Osteocyte (in vitro differentiated cells): ENCODE results near the gene FUBP1. TPM values are rescaled to one million over a fixed set of nuclear protein-coding genes. Genes with fewer than 3 reads are reported as not detected.

Experiments used
- DNase-seq: peaks from one replicate; pipeline ENCODE4 v3.0.0; 2021; ENCODE audit warnings: mixed read lengths; ENCODE audit not compliant: unreplicated experiment; ENCODE audit errors: extremely low spot score
- H3K27ac Mint-ChIP-seq: one replicate; pipeline ENCODE4 v1.8.0; 2021; ENCODE audit warnings: mild to moderate bottlenecking, mixed read lengths; ENCODE audit not compliant: unreplicated experiment
- H3K27me3 Mint-ChIP-seq: one replicate; pipeline ENCODE4 v1.8.0; 2021; ENCODE audit warnings: mixed read lengths; ENCODE audit not compliant: unreplicated experiment
- H3K36me3 Mint-ChIP-seq: one replicate; pipeline ENCODE4 v1.8.0; 2021; ENCODE audit warnings: mixed read lengths; ENCODE audit not compliant: unreplicated experiment
- H3K4me1 Mint-ChIP-seq: one replicate; pipeline ENCODE4 v1.8.0; 2021; ENCODE audit warnings: mixed read lengths; ENCODE audit not compliant: unreplicated experiment
- H3K4me3 Mint-ChIP-seq: one replicate; pipeline ENCODE4 v1.8.0; 2021; ENCODE audit warnings: mild to moderate bottlenecking, moderate library complexity, mixed read lengths; ENCODE audit not compliant: unreplicated experiment
- H3K9me3 Mint-ChIP-seq: one replicate; pipeline ENCODE4 v1.8.0; 2021; ENCODE audit warnings: mixed read lengths; ENCODE audit not compliant: unreplicated experiment
- total RNA-seq: library from RNA; stranded (reverse); gene quantifications from 2 replicates; pipeline ENCODE4 v1.2.1, GENCODE V29; 2021
- TF ChIP-seq, protein P1 (sequence below): fragments of 200-600 bp; sonication (generic); IDR thresholded peaks from 2 replicates; pipeline ENCODE4 v1.5.0; 2021; ENCODE audit warnings: antibody characterized with exemption, mild to moderate bottlenecking, moderate library complexity

FUBP1 gene
- total RNA-seq, 1 donor from 2014 or later = 126 TPM

DNA sequence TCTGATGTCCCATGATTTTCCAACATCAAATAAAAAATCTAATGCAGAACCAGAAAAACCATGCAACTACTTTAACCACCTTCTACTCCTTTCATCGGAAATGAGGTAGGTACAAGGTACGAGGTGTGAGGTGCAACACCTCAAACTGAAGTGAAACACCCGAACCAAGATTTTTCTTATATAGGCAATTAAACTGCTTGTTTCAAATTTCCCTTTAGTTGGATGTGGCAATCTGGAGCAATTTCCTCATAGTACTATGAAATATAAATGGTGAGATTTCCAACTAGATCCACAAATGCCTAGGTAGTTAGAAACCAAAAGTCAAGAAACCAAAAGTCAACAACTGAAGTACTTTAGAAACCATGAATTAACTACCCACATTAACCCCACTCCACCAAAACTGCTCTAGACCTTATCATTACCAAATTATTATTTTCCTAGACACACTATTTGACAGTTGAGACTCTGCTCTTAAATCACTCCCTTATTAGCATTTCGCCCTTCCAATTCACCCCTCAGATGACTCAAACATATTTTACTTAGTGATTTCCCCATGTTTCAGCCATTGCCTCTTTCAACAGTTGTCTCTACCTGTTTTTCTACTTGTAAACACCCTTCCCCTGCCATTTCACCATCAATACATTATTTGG lies 37.8 kb downstream of the FUBP1 start:
- peaks cover 53% of the 10 kb centered on the region for H3K36me3 Mint-ChIP-seq
- no peak for DNase-seq
- no peaks in the 10 kb centered on the region for H3K27me3 Mint-ChIP-seq
- peaks cover 9% of the 10 kb centered on the region for H3K4me1 Mint-ChIP-seq
- TF ChIP-seq, protein P1, sequence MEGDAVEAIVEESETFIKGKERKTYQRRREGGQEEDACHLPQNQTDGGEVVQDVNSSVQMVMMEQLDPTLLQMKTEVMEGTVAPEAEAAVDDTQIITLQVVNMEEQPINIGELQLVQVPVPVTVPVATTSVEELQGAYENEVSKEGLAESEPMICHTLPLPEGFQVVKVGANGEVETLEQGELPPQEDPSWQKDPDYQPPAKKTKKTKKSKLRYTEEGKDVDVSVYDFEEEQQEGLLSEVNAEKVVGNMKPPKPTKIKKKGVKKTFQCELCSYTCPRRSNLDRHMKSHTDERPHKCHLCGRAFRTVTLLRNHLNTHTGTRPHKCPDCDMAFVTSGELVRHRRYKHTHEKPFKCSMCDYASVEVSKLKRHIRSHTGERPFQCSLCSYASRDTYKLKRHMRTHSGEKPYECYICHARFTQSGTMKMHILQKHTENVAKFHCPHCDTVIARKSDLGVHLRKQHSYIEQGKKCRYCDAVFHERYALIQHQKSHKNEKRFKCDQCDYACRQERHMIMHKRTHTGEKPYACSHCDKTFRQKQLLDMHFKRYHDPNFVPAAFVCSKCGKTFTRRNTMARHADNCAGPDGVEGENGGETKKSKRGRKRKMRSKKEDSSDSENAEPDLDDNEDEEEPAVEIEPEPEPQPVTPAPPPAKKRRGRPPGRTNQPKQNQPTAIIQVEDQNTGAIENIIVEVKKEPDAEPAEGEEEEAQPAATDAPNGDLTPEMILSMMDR = no peak
- no peak overlapping the region for H3K4me3 Mint-ChIP-seq
- no peak overlapping the region for H3K27ac Mint-ChIP-seq
- H3K9me3 Mint-ChIP-seq = no peaks in the 10 kb centered on the region

DNA sequence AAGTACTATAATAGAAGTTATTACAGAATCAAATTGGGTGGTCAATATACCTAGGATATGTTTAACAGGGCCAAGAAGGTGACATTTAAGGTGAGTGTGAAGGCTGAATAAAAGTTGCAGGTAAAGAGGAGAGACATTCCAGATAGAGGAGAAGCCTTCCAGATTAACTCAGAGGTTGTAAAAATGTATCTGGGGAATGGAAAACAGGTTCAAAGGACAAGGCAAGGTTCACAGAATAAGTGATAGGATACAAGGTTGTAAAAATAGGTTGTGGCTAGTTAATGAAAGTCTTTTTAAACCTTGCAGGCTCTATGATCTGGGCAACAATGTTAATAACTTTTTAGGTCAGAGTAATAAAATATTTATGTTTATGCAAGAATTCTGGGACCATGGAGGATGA lies 40.2 kb downstream of the FUBP1 start:
- Mint-ChIP-seq H3K4me1 (peaks cover 9% of the 10 kb centered on the region), H3K9me3 (no peaks in the 10 kb centered on the region), H3K36me3 (peaks cover 58% of the 10 kb centered on the region), H3K27me3 (no peaks in the 10 kb centered on the region), H3K4me3 (no peak overlapping the region), H3K27ac (no peak overlapping the region)
- no peak for DNase-seq
- TF ChIP-seq, protein P1 = no peak

DNA sequence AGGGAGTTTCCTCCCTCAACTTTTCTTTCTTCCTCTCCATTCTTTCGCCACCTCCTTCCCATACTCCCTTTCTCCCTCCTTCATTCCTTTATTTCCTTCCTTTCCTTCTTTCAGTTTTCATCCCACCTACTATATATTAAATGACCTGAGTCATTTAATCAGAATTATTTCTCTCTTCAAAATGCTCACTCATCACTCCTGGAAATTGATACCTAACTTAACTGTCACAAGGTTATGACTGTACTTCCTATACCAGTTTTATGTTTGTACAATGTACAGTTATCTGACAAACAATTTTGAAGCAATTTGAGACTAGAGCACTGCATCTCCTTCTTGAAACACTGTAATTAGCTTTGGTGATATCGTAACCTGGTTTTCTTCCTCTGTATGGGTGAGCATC lies 49.1 kb downstream of the FUBP1 start:
- Mint-ChIP-seq H3K4me1 (peaks cover 8% of the 10 kb centered on the region), H3K27ac (peak overlapping the region; percentile 48), H3K36me3 (peaks cover 37% of the 10 kb centered on the region), H3K4me3 (no peak overlapping the region), H3K9me3 (no peaks in the 10 kb centered on the region), H3K27me3 (no peaks in the 10 kb centered on the region)
- TF ChIP-seq, protein P1 = no peak
- no peak for DNase-seq

DNA sequence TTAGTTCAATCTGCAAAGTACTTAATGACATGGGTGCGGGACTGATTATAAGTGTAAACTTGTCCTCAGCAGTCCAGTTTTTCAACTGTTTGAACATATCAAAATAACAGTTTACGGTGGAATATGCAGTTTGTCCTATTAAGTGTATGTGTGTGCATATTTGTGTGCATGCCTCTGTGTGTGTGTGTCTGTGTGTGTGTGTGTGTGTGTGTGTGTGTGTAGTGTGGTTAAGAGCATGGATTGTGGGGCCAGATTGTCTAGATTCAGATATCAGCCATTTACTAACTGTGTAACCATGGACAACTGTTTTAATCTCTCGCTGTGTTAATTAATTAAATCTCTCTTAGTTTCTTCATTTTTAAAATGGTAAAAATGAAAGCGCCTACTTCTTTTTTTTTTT lies 51.5 kb downstream of the FUBP1 start:
- H3K4me1 Mint-ChIP-seq = peaks cover 8% of the 10 kb centered on the region
- DNase-seq = no peak
- no peaks in the 10 kb centered on the region for H3K9me3 Mint-ChIP-seq
- TF ChIP-seq, protein P1 = no peak
- no peak overlapping the region for H3K27ac Mint-ChIP-seq
- no peaks in the 10 kb centered on the region for H3K27me3 Mint-ChIP-seq
- peaks cover 35% of the 10 kb centered on the region for H3K36me3 Mint-ChIP-seq
- H3K4me3 Mint-ChIP-seq = no peak overlapping the region

DNA sequence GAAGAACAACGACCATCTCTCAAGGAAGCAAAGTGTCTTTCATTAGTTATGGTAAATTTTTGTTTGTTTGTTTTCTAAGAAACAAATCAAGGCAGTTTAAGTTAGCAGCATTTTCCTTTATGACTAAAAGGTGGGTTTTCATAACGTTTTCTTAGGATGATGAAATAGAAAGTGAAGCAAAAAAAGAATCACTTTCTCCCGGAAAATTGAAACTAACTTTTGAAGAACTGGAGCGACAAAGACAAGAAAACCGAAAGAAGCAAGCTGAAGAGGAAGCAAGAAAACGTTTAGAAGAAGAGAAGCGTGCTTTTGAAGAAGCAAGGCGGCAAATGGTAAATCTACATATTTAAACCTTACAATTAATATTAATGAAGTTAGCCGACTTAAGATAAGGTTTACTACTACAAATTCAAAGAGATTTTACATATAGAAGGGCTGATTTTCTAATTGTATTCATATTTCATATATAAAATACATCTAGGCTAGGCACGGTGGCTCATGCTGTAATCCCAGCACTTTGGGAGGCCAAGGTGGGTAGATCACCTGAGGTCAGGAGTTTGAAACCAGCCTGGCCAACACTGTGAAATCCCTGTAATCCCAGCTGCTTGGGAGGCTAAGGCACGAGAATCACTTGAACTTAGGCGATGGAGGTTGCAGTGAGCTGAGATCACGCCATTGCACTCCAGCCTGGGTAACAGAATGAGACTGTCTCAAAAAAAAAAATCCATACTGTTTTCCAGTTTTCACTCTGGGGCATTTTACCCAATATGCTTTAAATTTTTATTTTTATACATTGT lies 52.1 kb downstream of the FUBP1 start:
- TF ChIP-seq, protein P1 = no peak
- no peak overlapping the region for H3K27ac Mint-ChIP-seq
- no peaks in the 10 kb centered on the region for H3K9me3 Mint-ChIP-seq
- H3K27me3 Mint-ChIP-seq = no peaks in the 10 kb centered on the region
- no peak for DNase-seq
- peaks cover 35% of the 10 kb centered on the region for H3K36me3 Mint-ChIP-seq
- no peak overlapping the region for H3K4me3 Mint-ChIP-seq
- peaks cover 8% of the 10 kb centered on the region for H3K4me1 Mint-ChIP-seq
